Stimulated activated CD8-positive, alpha-beta memory T cell treated with anti-CD3 and anti-CD28 coated beads, Interleukin-7, amount 100 ng/mL, for 4 hours (primary cell): Measurements from ENCODE around the gene TMEM207.

ENCODE experiments used
- DNase-seq, 2 donors: peaks; one replicate each; pipeline ENCODE4 v3.0.0-alpha.2; 2020; ENCODE audit warnings: low read depth in 2 of 2

TMEM207 gene

DNA sequence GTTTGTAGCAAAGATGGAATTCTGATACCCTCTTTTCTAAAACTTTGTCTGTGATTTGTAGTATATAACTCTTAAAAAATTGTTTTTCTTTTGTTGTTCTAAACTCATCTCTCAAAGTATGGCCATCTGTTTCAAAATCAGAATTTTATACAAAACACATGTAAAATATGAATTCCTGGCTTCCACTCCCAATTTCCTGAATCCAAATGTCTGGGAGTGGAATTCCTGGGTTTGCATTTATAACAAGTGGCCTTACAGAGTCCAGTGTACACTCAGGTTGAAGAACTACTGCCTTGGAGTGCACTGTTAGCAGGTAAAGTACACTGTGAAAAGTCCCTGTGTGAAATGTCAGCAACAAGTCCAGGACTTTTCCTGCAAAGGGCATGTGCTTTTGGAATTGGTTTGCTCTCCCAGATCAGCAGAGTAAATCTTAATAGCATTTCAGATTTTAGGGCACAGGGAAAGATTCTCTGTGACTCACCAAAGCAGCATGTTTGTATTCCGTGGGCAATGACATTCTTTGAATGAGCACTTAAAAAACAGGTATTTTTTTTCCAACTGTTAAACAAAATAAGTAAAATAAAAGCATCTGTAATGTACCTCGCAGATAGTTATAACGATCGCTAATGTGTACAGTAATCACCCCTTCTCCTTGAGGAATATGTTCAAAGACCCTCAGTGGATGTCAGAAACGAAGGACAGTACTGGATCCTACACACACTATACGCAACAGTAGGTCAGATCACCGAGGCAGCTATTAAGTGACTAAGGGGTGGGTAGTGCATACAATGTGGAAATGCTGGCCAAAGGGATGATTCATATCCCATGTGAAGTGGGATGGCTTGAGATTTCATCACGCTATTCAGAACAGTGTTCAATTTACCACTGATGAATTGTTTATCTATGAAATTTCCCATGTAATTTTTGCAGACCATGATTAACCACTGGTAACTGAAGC lies 63.7 kb downstream of the TMEM207 start:
- no peak for DNase-seq

DNA sequence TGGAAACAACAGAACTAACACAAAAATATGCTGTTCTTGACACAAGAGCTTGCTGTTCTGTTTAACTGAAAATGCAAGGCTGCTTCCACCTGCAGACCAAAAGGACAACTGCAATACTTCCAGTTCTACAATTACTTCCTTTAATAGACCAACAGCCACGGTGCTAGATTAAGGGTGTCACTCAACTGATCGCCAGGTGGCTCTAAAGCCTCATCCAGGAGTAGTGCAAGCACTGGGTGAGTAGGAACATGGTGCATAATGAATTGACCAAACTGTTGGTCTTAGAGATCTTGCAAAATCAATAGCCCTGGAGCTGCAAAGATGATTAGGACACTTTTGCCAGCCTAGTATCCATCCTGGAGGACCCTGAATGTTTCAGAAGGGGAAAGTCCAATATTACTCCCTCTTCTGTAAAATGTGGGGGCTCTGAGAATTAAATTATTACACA lies 65.4 kb downstream of the TMEM207 start:
- DNase-seq = no peak

GRCh38 chr3:190382082-190382481 lies 67.6 kb downstream of the TMEM207 start:
- no peak for DNase-seq

DNA sequence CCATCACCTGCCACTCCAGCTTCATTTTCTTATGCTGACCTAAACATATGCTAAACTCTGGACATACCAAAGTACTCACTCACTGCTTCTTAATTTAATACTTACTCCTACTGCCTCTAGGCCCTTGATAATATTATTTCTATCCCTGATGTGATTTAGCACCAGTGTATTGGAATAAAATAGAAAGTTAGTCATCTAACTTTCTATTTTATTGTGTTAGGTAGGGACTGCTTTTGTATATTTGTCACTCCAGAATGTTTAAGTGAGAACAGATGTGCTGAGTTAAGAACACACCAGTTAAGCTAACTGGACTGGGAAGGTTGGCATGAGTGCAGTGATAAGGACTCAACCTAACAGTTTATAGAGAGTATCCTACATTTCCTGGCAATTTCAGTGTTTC lies 68.3 kb downstream of the TMEM207 start:
- DNase-seq = no peak

DNA sequence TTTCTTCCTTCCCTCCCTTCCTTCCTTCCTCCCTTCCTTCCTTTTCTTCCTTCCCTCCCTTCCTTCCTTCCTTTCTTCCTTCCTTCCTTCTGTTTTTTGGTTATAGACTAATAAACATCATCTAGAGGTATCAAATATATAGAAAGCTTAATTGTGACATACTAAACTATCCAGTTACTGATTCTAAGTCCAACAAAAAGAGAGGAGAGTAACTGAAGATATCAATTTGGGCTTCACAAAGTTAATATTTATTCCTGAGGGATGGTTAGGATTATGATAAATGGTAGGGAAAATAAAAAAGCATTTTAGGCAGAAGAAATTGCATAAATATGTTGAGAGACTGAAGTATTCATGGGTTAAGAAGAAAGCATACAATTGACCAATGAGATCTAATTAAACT lies 69.5 kb downstream of the TMEM207 start:
- DNase-seq = no peak
